ENCODE results near the gene SLC22A23. TPM values are rescaled to one million over a fixed set of nuclear protein-coding genes. Genes with fewer than 3 reads are reported as not detected.

Gene SLC22A23
- total RNA-seq, 1 donor from 2014 or later, result 3.6 TPM

DNA sequence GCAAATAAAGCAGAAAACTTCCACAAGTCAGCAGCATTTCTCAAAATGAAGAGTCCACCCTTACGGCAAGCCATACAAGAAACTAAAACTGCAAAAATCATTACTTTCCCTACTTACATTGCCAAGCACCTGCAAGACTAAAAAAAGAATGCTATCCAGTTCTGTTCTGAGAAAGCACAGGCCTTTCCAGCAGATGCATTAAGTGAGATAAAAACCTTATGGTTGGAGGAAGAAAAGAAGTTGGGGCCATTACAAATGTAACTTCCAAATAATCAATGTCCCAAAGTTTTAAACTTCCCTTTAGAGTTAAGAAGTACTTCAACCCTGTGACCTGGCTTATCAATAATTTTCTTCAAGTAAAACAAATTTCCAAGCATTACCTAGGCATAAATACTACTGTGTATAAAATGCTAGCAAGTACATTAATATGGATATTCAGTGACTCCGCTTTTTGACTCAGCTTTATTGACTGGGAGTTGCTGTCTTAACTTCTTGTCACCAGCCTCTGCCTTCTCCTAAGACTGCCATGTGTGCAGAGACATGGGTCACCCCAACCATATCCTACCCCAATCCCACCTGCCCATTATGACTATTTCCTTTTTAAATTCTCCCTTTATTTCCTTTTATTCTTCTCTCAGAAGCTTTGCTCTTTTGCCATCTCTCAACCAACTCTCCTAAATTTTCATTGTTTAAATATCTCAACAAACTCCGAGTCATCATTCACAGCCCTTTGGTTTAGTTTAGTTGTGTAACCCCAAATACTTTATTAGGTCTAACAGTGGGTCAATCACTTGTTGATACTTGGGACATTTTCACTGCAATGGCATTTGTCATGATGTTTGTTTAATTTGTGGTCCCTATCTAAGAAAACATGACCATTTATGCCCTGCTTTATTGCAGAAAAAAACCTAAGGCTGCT lies 49.7 kb downstream of the SLC22A23 start:
- H3K36me3 ChIP-seq (ENCODE audit: control insufficient read depth, insufficient read depth, low read length), result no peaks in the 10 kb centered on the region
- H3K27me3 ChIP-seq (ENCODE audit: control insufficient read depth, insufficient read depth, low read length), result no peaks in the 10 kb centered on the region
- no peak for DNase-seq (ENCODE audit: low read depth)
- H3K4me3 ChIP-seq (ENCODE audit: low read depth, low read length), result no peak overlapping the region
- TF ChIP-seq, protein P1, sequence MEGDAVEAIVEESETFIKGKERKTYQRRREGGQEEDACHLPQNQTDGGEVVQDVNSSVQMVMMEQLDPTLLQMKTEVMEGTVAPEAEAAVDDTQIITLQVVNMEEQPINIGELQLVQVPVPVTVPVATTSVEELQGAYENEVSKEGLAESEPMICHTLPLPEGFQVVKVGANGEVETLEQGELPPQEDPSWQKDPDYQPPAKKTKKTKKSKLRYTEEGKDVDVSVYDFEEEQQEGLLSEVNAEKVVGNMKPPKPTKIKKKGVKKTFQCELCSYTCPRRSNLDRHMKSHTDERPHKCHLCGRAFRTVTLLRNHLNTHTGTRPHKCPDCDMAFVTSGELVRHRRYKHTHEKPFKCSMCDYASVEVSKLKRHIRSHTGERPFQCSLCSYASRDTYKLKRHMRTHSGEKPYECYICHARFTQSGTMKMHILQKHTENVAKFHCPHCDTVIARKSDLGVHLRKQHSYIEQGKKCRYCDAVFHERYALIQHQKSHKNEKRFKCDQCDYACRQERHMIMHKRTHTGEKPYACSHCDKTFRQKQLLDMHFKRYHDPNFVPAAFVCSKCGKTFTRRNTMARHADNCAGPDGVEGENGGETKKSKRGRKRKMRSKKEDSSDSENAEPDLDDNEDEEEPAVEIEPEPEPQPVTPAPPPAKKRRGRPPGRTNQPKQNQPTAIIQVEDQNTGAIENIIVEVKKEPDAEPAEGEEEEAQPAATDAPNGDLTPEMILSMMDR (IDR thresholded peaks at IDR 0.05; ENCODE audit: insufficient read depth, low read length, poor library complexity, severe bottlenecking), result no peak

GRCh38 chr6:3406362-3406821 lies 50.5 kb downstream of the SLC22A23 start:
- DNase-seq (ENCODE audit: low read depth), result no peak
- Histone ChIP-seq H3K27me3 (ENCODE audit: control insufficient read depth, insufficient read depth, low read length) (no peaks in the 10 kb centered on the region), H3K36me3 (ENCODE audit: control insufficient read depth, insufficient read depth, low read length) (no peaks in the 10 kb centered on the region), H3K4me3 (ENCODE audit: low read depth, low read length) (no peak overlapping the region)
- TF ChIP-seq, protein P1 (IDR thresholded peaks at IDR 0.05; ENCODE audit: insufficient read depth, low read length, poor library complexity, severe bottlenecking), result no peak

DNA sequence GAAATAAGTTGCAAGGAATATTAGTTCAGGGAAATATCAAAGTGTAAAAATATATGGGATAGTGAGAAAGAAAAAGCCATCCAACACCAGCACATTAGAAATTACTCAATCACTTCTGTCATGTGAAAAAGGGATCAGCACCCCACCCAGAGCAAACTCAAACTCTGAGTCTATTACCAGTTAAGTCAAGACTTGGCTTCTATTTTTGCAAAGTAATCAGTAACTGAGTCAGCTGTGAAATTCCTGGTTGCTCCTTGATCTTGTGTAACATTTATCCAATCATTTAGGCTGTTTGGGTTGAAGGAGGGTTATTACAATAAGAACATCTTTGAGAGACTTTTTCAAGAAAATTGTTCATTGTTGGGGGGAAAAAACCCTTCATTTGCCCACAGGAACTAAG lies 51.2 kb downstream of the SLC22A23 start:
- DNase-seq (ENCODE audit: low read depth), result no peak
- Histone ChIP-seq H3K36me3 (ENCODE audit: control insufficient read depth, insufficient read depth, low read length) (no peaks in the 10 kb centered on the region), H3K4me3 (ENCODE audit: low read depth, low read length) (no peak overlapping the region), H3K27me3 (ENCODE audit: control insufficient read depth, insufficient read depth, low read length) (no peaks in the 10 kb centered on the region)
- TF ChIP-seq, protein P1 (IDR thresholded peaks at IDR 0.05; ENCODE audit: insufficient read depth, low read length, poor library complexity, severe bottlenecking), result no peak

DNA sequence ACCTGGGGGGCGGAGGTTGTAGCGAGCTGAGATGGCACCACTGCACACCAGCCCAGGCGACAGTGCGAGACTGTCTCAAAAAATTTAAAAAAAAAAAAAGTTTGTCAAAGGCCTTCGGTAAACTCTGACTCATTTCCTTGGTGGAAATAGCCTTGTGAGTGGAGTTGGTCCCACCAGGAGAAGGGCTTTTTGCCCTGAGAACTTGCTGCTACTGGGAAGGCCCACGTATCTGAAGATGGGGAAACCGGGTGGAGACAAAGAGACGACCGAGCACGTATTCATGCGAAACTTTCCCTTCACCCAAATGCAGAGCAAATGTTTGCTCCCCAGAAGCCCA lies 51.7 kb downstream of the SLC22A23 start:
- TF ChIP-seq, protein P1 (IDR thresholded peaks at IDR 0.05; ENCODE audit: insufficient read depth, low read length, poor library complexity, severe bottlenecking), result no peak
- Histone ChIP-seq H3K4me3 (ENCODE audit: low read depth, low read length) (no peak overlapping the region), H3K36me3 (ENCODE audit: control insufficient read depth, insufficient read depth, low read length) (no peaks in the 10 kb centered on the region), H3K27me3 (ENCODE audit: control insufficient read depth, insufficient read depth, low read length) (no peaks in the 10 kb centered on the region)
- no peak for DNase-seq (ENCODE audit: low read depth)

DNA sequence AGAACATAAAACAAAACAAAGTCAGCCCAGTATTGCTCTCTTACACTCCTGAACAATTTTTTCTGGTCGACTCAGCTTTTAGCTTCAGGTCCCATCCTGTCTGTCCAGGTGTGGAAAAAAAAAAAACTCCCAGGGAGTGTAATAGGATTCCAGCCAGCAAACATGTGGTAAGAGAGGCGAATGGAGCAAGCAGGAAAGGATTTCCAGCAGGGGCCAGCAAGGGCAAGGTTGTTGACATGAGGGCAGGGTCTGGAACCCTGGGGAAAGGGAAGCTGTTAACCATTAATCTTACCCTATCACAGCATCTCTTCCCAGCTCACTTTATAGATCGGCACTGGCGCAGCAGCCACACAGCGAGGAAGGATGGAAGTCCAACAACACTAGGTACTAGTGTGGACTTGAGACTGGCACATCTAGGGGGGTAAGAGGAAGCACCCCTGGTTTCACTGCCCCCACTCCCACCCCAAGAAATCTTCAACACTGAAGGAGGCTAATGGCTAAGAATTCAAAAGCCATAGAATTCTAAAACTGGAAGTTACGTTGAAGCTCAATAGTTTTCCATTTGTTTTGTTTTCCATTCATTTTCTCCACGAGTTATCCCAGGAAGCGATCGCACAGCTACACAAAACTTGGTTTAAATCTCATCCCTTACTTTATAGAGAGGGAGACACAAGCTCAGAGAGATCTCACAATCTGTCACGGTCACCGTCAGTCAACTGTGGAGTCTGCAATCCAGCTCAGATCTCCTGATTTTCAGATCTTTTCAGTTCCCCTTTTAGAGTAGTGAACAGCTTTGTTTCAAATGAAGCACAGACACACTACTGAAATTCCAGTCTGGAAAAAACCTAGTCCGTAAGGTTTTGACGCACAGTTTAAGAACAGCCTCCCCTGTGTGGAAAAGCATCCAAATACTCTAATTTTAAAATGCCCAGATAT lies 53.3 kb downstream of the SLC22A23 start:
- peak; percentile 57 for DNase-seq (ENCODE audit: low read depth)
- H3K4me3 ChIP-seq (ENCODE audit: low read depth, low read length), result no peak overlapping the region
- H3K36me3 ChIP-seq (ENCODE audit: control insufficient read depth, insufficient read depth, low read length), result no peaks in the 10 kb centered on the region
- TF ChIP-seq, protein P1 (IDR thresholded peaks at IDR 0.05; ENCODE audit: insufficient read depth, low read length, poor library complexity, severe bottlenecking), result no peak
- H3K27me3 ChIP-seq (ENCODE audit: control insufficient read depth, insufficient read depth, low read length), result no peaks in the 10 kb centered on the region
